ENCODE data around the gene PARP1.
"Not testable (repeated sequence)": the region's sequence is repeated elsewhere in the genome, so short reads cannot be mapped to it uniquely, and the experiment has no call there.

PARP1 gene

DNA sequence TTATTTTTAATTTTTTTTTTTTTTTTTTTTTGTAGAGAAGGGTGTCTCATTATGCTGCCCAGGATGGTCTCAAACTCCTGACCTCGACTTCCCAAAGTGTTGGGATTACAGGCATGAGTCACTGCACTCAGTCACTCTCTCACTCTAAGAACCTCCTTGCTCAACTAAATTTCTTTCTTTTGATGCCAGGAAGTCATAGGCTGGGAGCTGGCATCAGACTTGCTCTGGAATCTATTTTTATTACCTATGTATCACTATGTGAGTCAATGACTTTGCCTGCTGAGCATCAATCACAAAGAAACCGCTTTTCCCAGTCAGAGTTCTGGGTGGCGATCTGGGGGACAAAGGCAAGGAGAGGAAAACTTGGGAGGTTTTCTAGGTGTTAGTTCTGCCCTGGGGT, 35.5 kb upstream of the PARP1 start:
- H3K27me3 ChIP-seq (ENCODE audit: control insufficient read depth, insufficient read depth, low read length): no peaks in the 10 kb centered on the region
- no peaks in the 10 kb centered on the region for H3K36me3 ChIP-seq (ENCODE audit: control insufficient read depth, insufficient read depth, low read length)
- no peaks in the 10 kb centered on the region for H3K9me3 ChIP-seq (ENCODE audit: control insufficient read depth, insufficient read depth, low read length)
- H3K27ac ChIP-seq (ENCODE audit: low read depth, low read length): no peak overlapping the region
- no peak overlapping the region for H3K9ac ChIP-seq (ENCODE audit: low read depth, low read length)
- H3K4me1 ChIP-seq (ENCODE audit: control insufficient read depth, insufficient read depth, low read length): 0 out of 2 replicates have a peak, but pooled peaks cover 1% of the 10 kb centered on the region
- no peak overlapping the region for H3K4me3 ChIP-seq (ENCODE audit: low read depth, low read length)

DNA sequence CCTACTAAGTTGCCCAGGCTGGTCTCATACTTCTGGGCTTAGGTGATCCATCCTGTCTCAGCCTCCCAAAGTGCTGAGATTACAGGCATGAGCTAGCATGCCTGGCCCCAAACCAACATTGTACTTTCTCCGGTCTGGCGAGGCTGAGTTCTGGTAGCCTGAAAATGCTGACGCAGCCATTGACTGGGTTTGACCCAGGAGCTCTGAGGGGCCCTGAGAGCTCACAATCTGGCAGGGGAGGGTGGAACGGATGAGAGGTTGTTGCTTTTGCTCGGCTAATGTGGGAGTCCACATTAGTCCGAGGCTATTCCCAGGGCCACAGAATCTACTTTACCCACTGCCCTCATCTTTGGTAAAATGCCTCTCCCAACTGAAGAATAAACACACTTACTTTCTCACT, 35.1 kb upstream of the PARP1 start:
- Histone ChIP-seq H3K4me3 (ENCODE audit: low read depth, low read length) (no peak overlapping the region), H3K9ac (ENCODE audit: low read depth, low read length) (no peak overlapping the region), H3K4me1 (ENCODE audit: control insufficient read depth, insufficient read depth, low read length) (no peaks in the 10 kb centered on the region), H3K27ac (ENCODE audit: low read depth, low read length) (no peak overlapping the region), H3K27me3 (ENCODE audit: control insufficient read depth, insufficient read depth, low read length) (no peaks in the 10 kb centered on the region), H3K36me3 (ENCODE audit: control insufficient read depth, insufficient read depth, low read length) (no peaks in the 10 kb centered on the region), H3K9me3 (ENCODE audit: control insufficient read depth, insufficient read depth, low read length) (no peaks in the 10 kb centered on the region)

- Histone ChIP-seq H3K36me3 (ENCODE audit: control insufficient read depth, insufficient read depth, low read length) (no peaks in the 10 kb centered on the region), H3K27me3 (ENCODE audit: control insufficient read depth, insufficient read depth, low read length) (no peaks in the 10 kb centered on the region; the same call in 1 of the 2 replicates), H3K27ac (ENCODE audit: low read depth, low read length) (no peak overlapping the region), H3K4me3 (ENCODE audit: low read depth, low read length) (no peak overlapping the region), H3K4me1 (ENCODE audit: control insufficient read depth, insufficient read depth, low read length) (no peaks in the 10 kb centered on the region), H3K9ac (ENCODE audit: low read depth, low read length) (no peak overlapping the region), H3K9me3 (ENCODE audit: control insufficient read depth, insufficient read depth, low read length) (no peaks in the 10 kb centered on the region)
Observed at GRCh38 chr1:226441629-226442028, 33.7 kb upstream of the PARP1 start.

DNA sequence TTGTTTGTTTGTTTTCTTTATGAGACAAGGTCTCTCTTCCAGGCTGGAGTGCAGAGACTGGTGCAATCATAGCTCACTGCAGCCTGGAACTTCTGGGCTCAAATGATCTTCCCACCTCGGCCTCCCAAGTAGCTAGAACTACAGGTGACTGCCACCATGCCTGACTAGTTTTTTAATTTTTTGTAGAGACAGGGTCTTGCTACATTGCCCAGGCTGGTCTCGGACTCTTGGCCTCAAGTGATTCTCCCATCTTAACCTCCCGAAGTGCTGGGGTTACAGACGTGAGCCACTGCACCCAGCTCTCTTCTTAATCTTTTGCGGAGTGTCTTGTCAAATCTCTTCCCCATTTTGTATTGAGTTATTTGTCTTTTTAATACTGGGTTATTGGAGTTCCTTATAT, 32.6 kb upstream of the PARP1 start:
- H3K4me1 ChIP-seq (ENCODE audit: control insufficient read depth, insufficient read depth, low read length): no peaks in the 10 kb centered on the region
- no peak overlapping the region for H3K9ac ChIP-seq (ENCODE audit: low read depth, low read length)
- no peak overlapping the region for H3K27ac ChIP-seq (ENCODE audit: low read depth, low read length)
- H3K9me3 ChIP-seq (ENCODE audit: control insufficient read depth, insufficient read depth, low read length): no peaks in the 10 kb centered on the region
- H3K27me3 ChIP-seq (ENCODE audit: control insufficient read depth, insufficient read depth, low read length): no peaks in the 10 kb centered on the region; the same call in 1 of the 2 replicates
- no peaks in the 10 kb centered on the region for H3K36me3 ChIP-seq (ENCODE audit: control insufficient read depth, insufficient read depth, low read length)
- no peak overlapping the region for H3K4me3 ChIP-seq (ENCODE audit: low read depth, low read length)

- Histone ChIP-seq H3K4me1 (ENCODE audit: control insufficient read depth, insufficient read depth, low read length) (no peaks in the 10 kb centered on the region), H3K4me3 (ENCODE audit: low read depth, low read length) (no peak overlapping the region), H3K9me3 (ENCODE audit: control insufficient read depth, insufficient read depth, low read length) (no peaks in the 10 kb centered on the region), H3K36me3 (ENCODE audit: control insufficient read depth, insufficient read depth, low read length) (no peaks in the 10 kb centered on the region), H3K9ac (ENCODE audit: low read depth, low read length) (no peak overlapping the region), H3K27me3 (ENCODE audit: control insufficient read depth, insufficient read depth, low read length) (no peaks in the 10 kb centered on the region; the same call in 1 of the 2 replicates), H3K27ac (ENCODE audit: low read depth, low read length) (no peak overlapping the region)
Observed at GRCh38 chr1:226438007-226438406, 30.1 kb upstream of the PARP1 start.

- Histone ChIP-seq H3K27me3 (ENCODE audit: control insufficient read depth, insufficient read depth, low read length) (no peaks in the 10 kb centered on the region; the same call in 1 of the 2 replicates), H3K27ac (ENCODE audit: low read depth, low read length) (no peak overlapping the region), H3K9me3 (ENCODE audit: control insufficient read depth, insufficient read depth, low read length) (no peaks in the 10 kb centered on the region), H3K36me3 (ENCODE audit: control insufficient read depth, insufficient read depth, low read length) (no peaks in the 10 kb centered on the region), H3K4me3 (ENCODE audit: low read depth, low read length) (no peak overlapping the region), H3K4me1 (ENCODE audit: control insufficient read depth, insufficient read depth, low read length) (no peaks in the 10 kb centered on the region), H3K9ac (ENCODE audit: low read depth, low read length) (no peak overlapping the region)
Observed at GRCh38 chr1:226436855-226437491, 29.1 kb upstream of the PARP1 start.

GRCh38 chr1:226436472-226436854, 28.6 kb upstream of the PARP1 start:
- H3K4me3 ChIP-seq (ENCODE audit: low read depth, low read length): no peak overlapping the region
- H3K4me1 ChIP-seq (ENCODE audit: control insufficient read depth, insufficient read depth, low read length): no peaks in the 10 kb centered on the region
- H3K27ac ChIP-seq (ENCODE audit: low read depth, low read length): no peak overlapping the region
- no peak overlapping the region for H3K9ac ChIP-seq (ENCODE audit: low read depth, low read length)
- H3K36me3 ChIP-seq (ENCODE audit: control insufficient read depth, insufficient read depth, low read length): no peaks in the 10 kb centered on the region
- H3K27me3 ChIP-seq (ENCODE audit: control insufficient read depth, insufficient read depth, low read length): no peaks in the 10 kb centered on the region; the same call in 1 of the 2 replicates
- H3K9me3 ChIP-seq (ENCODE audit: control insufficient read depth, insufficient read depth, low read length): no peaks in the 10 kb centered on the region

- Histone ChIP-seq H3K9ac (ENCODE audit: low read depth, low read length) (no peak overlapping the region), H3K36me3 (ENCODE audit: control insufficient read depth, insufficient read depth, low read length) (no peaks in the 10 kb centered on the region), H3K27me3 (ENCODE audit: control insufficient read depth, insufficient read depth, low read length) (peaks cover 2% of the 10 kb centered on the region), H3K4me1 (ENCODE audit: control insufficient read depth, insufficient read depth, low read length) (peaks cover 7% of the 10 kb centered on the region), H3K4me3 (ENCODE audit: low read depth, low read length) (no peak overlapping the region), H3K27ac (ENCODE audit: low read depth, low read length) (no peak overlapping the region), H3K9me3 (ENCODE audit: control insufficient read depth, insufficient read depth, low read length) (no peaks in the 10 kb centered on the region)
Observed at GRCh38 chr1:226433341-226433720, 25.4 kb upstream of the PARP1 start.

DNA sequence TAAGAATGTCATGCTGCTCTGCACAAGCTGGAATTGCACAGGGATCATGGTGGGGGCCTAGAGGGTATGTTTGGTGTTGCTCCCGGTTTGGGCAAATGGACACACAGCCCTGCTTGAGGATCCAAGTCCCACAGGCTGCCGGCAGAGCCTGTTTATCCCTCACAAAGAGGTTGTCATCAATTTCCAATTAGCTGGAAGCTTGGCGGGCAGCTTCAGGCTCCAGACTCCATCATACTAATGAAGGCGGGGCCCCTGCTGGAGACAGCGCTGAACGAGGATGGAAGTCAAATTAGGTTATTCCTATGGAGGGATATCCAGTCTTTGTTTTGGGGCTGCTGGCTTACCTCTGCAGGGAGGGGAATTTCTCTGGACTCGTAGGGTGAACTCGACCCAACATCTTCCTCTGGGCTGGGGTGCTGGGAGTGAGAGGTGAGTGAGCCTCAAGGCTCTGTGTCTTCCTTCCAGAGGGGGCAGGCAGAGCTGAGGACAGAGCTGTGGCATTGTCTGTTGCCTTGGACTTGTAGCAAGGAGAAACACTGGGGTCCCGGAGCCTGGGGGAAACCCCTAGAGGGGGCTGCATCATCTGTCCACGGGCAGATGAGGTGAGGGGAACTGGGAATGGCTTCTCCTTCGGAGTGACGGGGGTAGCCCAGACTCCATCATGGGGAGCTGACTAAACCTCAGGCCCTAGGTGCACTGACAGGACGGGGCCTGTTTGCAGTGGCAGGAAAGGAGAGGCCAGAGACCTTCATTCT, 24.9 kb upstream of the PARP1 start:
- peaks cover 3% of the 10 kb centered on the region for H3K27me3 ChIP-seq (ENCODE audit: control insufficient read depth, insufficient read depth, low read length)
- no peak overlapping the region for H3K9ac ChIP-seq (ENCODE audit: low read depth, low read length)
- peaks cover 8% of the 10 kb centered on the region for H3K4me1 ChIP-seq (ENCODE audit: control insufficient read depth, insufficient read depth, low read length)
- no peak overlapping the region for H3K27ac ChIP-seq (ENCODE audit: low read depth, low read length)
- H3K36me3 ChIP-seq (ENCODE audit: control insufficient read depth, insufficient read depth, low read length): no peaks in the 10 kb centered on the region
- H3K4me3 ChIP-seq (ENCODE audit: low read depth, low read length): no peak overlapping the region
- no peaks in the 10 kb centered on the region for H3K9me3 ChIP-seq (ENCODE audit: control insufficient read depth, insufficient read depth, low read length)

DNA sequence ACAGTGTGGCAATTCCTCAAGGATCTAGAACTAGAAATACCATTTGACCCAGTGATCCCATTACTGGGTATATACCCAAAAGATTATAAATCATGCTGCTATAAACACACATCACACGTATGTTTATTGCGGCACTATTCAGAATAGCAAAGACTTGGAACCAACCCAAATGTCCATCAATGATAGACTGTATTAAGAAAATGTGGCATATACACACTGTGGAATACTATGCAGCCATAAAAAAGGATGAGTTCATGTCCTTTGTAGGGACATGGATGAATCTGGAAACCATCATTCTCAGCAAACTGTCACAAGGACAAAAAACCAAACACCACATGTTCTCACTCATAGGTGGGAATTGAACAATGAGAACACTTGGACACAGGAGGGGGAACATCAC, 24.0 kb upstream of the PARP1 start:
- not testable (repeated sequence) for H3K9ac ChIP-seq (ENCODE audit: low read depth, low read length); H3K36me3 ChIP-seq (ENCODE audit: control insufficient read depth, insufficient read depth, low read length); H3K27ac ChIP-seq (ENCODE audit: low read depth, low read length); H3K4me1 ChIP-seq (ENCODE audit: control insufficient read depth, insufficient read depth, low read length); H3K9me3 ChIP-seq (ENCODE audit: control insufficient read depth, insufficient read depth, low read length); H3K4me3 ChIP-seq (ENCODE audit: low read depth, low read length); H3K27me3 ChIP-seq (ENCODE audit: control insufficient read depth, insufficient read depth, low read length)

GRCh38 chr1:226429858-226430715, 22.2 kb upstream of the PARP1 start:
- Histone ChIP-seq H3K4me3 (ENCODE audit: low read depth, low read length) (no peak overlapping the region), H3K27me3 (ENCODE audit: control insufficient read depth, insufficient read depth, low read length) (peaks cover 3% of the 10 kb centered on the region), H3K9me3 (ENCODE audit: control insufficient read depth, insufficient read depth, low read length) (no peaks in the 10 kb centered on the region), H3K4me1 (ENCODE audit: control insufficient read depth, insufficient read depth, low read length) (peaks cover 8% of the 10 kb centered on the region), H3K36me3 (ENCODE audit: control insufficient read depth, insufficient read depth, low read length) (no peaks in the 10 kb centered on the region), H3K27ac (ENCODE audit: low read depth, low read length) (no peak overlapping the region), H3K9ac (ENCODE audit: low read depth, low read length) (no peak overlapping the region)

All from HUES48 (cell line).